Measurements from ENCODE around the gene TRPV6.

TRPV6 gene

GRCh38 chr7:142883145-142883544 lies 2.4 kb downstream of the TRPV6 start:
- no peak overlapping the region for H3K27ac Mint-ChIP-seq
- H3K27me3 Mint-ChIP-seq (ENCODE audit: low read depth): peaks cover 18% of the 10 kb centered on the region
- no peaks in the 10 kb centered on the region for H3K9me3 Mint-ChIP-seq
- H3K4me1 Mint-ChIP-seq (ENCODE audit: low read depth): no peaks in the 10 kb centered on the region
- no peak overlapping the region for H3K4me3 Mint-ChIP-seq
- no peaks in the 10 kb centered on the region for H3K36me3 Mint-ChIP-seq (ENCODE audit: low read depth)

GRCh38 chr7:142882338-142882678 lies 3.2 kb downstream of the TRPV6 start:
- Mint-ChIP-seq H3K4me1 (ENCODE audit: low read depth) (no peaks in the 10 kb centered on the region), H3K27ac (no peak overlapping the region), H3K4me3 (no peak overlapping the region), H3K36me3 (ENCODE audit: low read depth) (no peaks in the 10 kb centered on the region), H3K27me3 (ENCODE audit: low read depth) (peaks cover 18% of the 10 kb centered on the region), H3K9me3 (no peaks in the 10 kb centered on the region)

GRCh38 chr7:142881586-142882337 lies 3.8 kb downstream of the TRPV6 start:
- no peak overlapping the region for H3K27ac Mint-ChIP-seq
- H3K4me1 Mint-ChIP-seq (ENCODE audit: low read depth): no peaks in the 10 kb centered on the region
- no peak overlapping the region for H3K4me3 Mint-ChIP-seq
- peaks cover 18% of the 10 kb centered on the region for H3K27me3 Mint-ChIP-seq (ENCODE audit: low read depth)
- no peaks in the 10 kb centered on the region for H3K9me3 Mint-ChIP-seq
- no peaks in the 10 kb centered on the region for H3K36me3 Mint-ChIP-seq (ENCODE audit: low read depth)

GRCh38 chr7:142880876-142881505 lies 4.6 kb downstream of the TRPV6 start:
- Mint-ChIP-seq H3K36me3 (ENCODE audit: low read depth) (no peaks in the 10 kb centered on the region), H3K9me3 (no peaks in the 10 kb centered on the region), H3K4me1 (ENCODE audit: low read depth) (no peaks in the 10 kb centered on the region), H3K4me3 (no peak overlapping the region), H3K27ac (no peak overlapping the region), H3K27me3 (ENCODE audit: low read depth) (peaks cover 18% of the 10 kb centered on the region)

GRCh38 chr7:142879060-142879459 lies 6.5 kb downstream of the TRPV6 start:
- Mint-ChIP-seq H3K36me3 (ENCODE audit: low read depth) (no peaks in the 10 kb centered on the region), H3K27me3 (ENCODE audit: low read depth) (peaks cover 18% of the 10 kb centered on the region), H3K4me1 (ENCODE audit: low read depth) (no peaks in the 10 kb centered on the region), H3K9me3 (no peaks in the 10 kb centered on the region), H3K27ac (no peak overlapping the region), H3K4me3 (no peak overlapping the region)

GRCh38 chr7:142878315-142878714 lies 7.2 kb downstream of the TRPV6 start:
- no peaks in the 10 kb centered on the region for H3K36me3 Mint-ChIP-seq (ENCODE audit: low read depth)
- no peak overlapping the region for H3K4me3 Mint-ChIP-seq
- H3K9me3 Mint-ChIP-seq: no peaks in the 10 kb centered on the region
- H3K4me1 Mint-ChIP-seq (ENCODE audit: low read depth): no peaks in the 10 kb centered on the region
- H3K27me3 Mint-ChIP-seq (ENCODE audit: low read depth): peaks cover 18% of the 10 kb centered on the region
- no peak overlapping the region for H3K27ac Mint-ChIP-seq

- Mint-ChIP-seq H3K9me3 (no peaks in the 10 kb centered on the region), H3K27me3 (ENCODE audit: low read depth) (peaks cover 18% of the 10 kb centered on the region), H3K36me3 (ENCODE audit: low read depth) (no peaks in the 10 kb centered on the region), H3K27ac (no peak overlapping the region), H3K4me3 (no peak overlapping the region), H3K4me1 (ENCODE audit: low read depth) (no peaks in the 10 kb centered on the region)
Observed at GRCh38 chr7:142876991-142877910, 8.3 kb downstream of the TRPV6 start.

GRCh38 chr7:142876236-142876960 lies 9.1 kb downstream of the TRPV6 start:
- no peaks in the 10 kb centered on the region for H3K9me3 Mint-ChIP-seq
- no peak overlapping the region for H3K27ac Mint-ChIP-seq
- no peaks in the 10 kb centered on the region for H3K36me3 Mint-ChIP-seq (ENCODE audit: low read depth)
- H3K27me3 Mint-ChIP-seq (ENCODE audit: low read depth): peaks cover 18% of the 10 kb centered on the region
- no peaks in the 10 kb centered on the region for H3K4me1 Mint-ChIP-seq (ENCODE audit: low read depth)
- no peak overlapping the region for H3K4me3 Mint-ChIP-seq

GRCh38 chr7:142875456-142875855 lies 10.1 kb downstream of the TRPV6 start:
- Mint-ChIP-seq H3K4me3 (no peak overlapping the region), H3K9me3 (no peaks in the 10 kb centered on the region), H3K4me1 (ENCODE audit: low read depth) (no peaks in the 10 kb centered on the region), H3K36me3 (ENCODE audit: low read depth) (no peaks in the 10 kb centered on the region), H3K27me3 (ENCODE audit: low read depth) (peaks cover 13% of the 10 kb centered on the region), H3K27ac (no peak overlapping the region)

- Mint-ChIP-seq H3K27ac (no peak overlapping the region), H3K27me3 (ENCODE audit: low read depth) (peaks cover 7% of the 10 kb centered on the region), H3K9me3 (no peaks in the 10 kb centered on the region), H3K36me3 (ENCODE audit: low read depth) (no peaks in the 10 kb centered on the region), H3K4me1 (ENCODE audit: low read depth) (no peaks in the 10 kb centered on the region), H3K4me3 (no peak overlapping the region)
Observed at GRCh38 chr7:142874837-142875236, 10.7 kb downstream of the TRPV6 start.

- Mint-ChIP-seq H3K27me3 (ENCODE audit: low read depth) (peaks cover 4% of the 10 kb centered on the region), H3K36me3 (ENCODE audit: low read depth) (no peaks in the 10 kb centered on the region), H3K27ac (no peak overlapping the region), H3K4me1 (ENCODE audit: low read depth) (no peaks in the 10 kb centered on the region), H3K4me3 (no peak overlapping the region), H3K9me3 (no peaks in the 10 kb centered on the region)
Observed at GRCh38 chr7:142874409-142874808, 11.1 kb downstream of the TRPV6 start.

GRCh38 chr7:142873871-142874270 lies 11.7 kb downstream of the TRPV6 start:
- H3K27ac Mint-ChIP-seq: no peak overlapping the region
- H3K27me3 Mint-ChIP-seq (ENCODE audit: low read depth): no peaks in the 10 kb centered on the region
- H3K4me1 Mint-ChIP-seq (ENCODE audit: low read depth): no peaks in the 10 kb centered on the region
- no peak overlapping the region for H3K4me3 Mint-ChIP-seq
- H3K36me3 Mint-ChIP-seq (ENCODE audit: low read depth): no peaks in the 10 kb centered on the region
- H3K9me3 Mint-ChIP-seq: no peaks in the 10 kb centered on the region

GRCh38 chr7:142873281-142873784 lies 12.2 kb downstream of the TRPV6 start:
- no peak overlapping the region for H3K4me3 Mint-ChIP-seq
- no peaks in the 10 kb centered on the region for H3K9me3 Mint-ChIP-seq
- H3K36me3 Mint-ChIP-seq (ENCODE audit: low read depth): no peaks in the 10 kb centered on the region
- no peaks in the 10 kb centered on the region for H3K4me1 Mint-ChIP-seq (ENCODE audit: low read depth)
- H3K27ac Mint-ChIP-seq: no peak overlapping the region
- H3K27me3 Mint-ChIP-seq (ENCODE audit: low read depth): no peaks in the 10 kb centered on the region

- H3K9me3 Mint-ChIP-seq: no peaks in the 10 kb centered on the region
- H3K4me3 Mint-ChIP-seq: no peak overlapping the region
- H3K27me3 Mint-ChIP-seq (ENCODE audit: low read depth): no peaks in the 10 kb centered on the region
- no peaks in the 10 kb centered on the region for H3K4me1 Mint-ChIP-seq (ENCODE audit: low read depth)
- no peak overlapping the region for H3K27ac Mint-ChIP-seq
- no peaks in the 10 kb centered on the region for H3K36me3 Mint-ChIP-seq (ENCODE audit: low read depth)
Observed at GRCh38 chr7:142872106-142872675, 13.4 kb downstream of the TRPV6 start.

All from T-helper 1 cell treated with Interleukin-12 subunit alpha and Interleukin-12 subunit beta and Interleukin-4 antibody, amounts not matched to agents 30 μg/mL and 1 μg/mL, for 36 hours (primary cell).